IMR-90 (cell line): ENCODE data around the gene ACTN2. TPM values are rescaled to one million over a fixed set of nuclear protein-coding genes. Genes with fewer than 3 reads are reported as not detected.

ENCODE experiments used
- ATAC-seq: fragments of 200-7000 bp; cut with Tn5 transposase; 2 replicates; pipeline ENCODE4 v1.9.1; 2020; ENCODE audit warnings: low read depth, mild to moderate bottlenecking, moderate library complexity
- BruUV-seq: library from RNA; stranded (reverse); fragments of 400-500 nt; replicated peaks from 2 replicates; lab custom pipeline; 2021; lab: Mats Ljungman, UMichigan
- CTCF ChIA-PET: fragments of 300-600 bp; formaldehyde crosslinking; extraction: SDS; loops from one replicate; lab custom pipeline; 2021; ENCODE audit warnings: antibody characterized with exemption; lab: Yijun Ruan, JAX
- POLR2A ChIA-PET: fragments of 300-600 bp; sonication (Branson Sonifier 250); formaldehyde crosslinking; loops from one replicate; lab custom pipeline; 2022; ENCODE audit warnings: antibody characterized with exemption; ENCODE audit not compliant: unreplicated experiment; lab: Charles Lee
- DNase-seq: peaks from one replicate; pipeline ENCODE4 v3.0.0; 2013
- H2AFZ ChIP-seq: replicated peaks from 2 replicates; pipeline ENCODE3; 2013; ENCODE audit warnings: low read length, mild to moderate bottlenecking; ENCODE audit not compliant: poor library complexity
- H2AK5ac ChIP-seq: 2 replicates; pipeline ENCODE4 v1.6.1; 2013; ENCODE audit warnings: low read depth, low read length, inconsistent platforms
- H2AK9ac ChIP-seq: replicated peaks from 2 replicates; pipeline ENCODE3; 2013; ENCODE audit warnings: mild to moderate bottlenecking, low read depth, low read length, moderate library complexity; ENCODE audit not compliant: poor library complexity
- H2BK120ac ChIP-seq: 2 replicates; pipeline ENCODE4 v1.6.1; 2013; ENCODE audit warnings: low read depth, low read length, inconsistent platforms
- H2BK15ac ChIP-seq: 3 replicates; pipeline ENCODE4 v1.6.1; 2013; ENCODE audit warnings: low read depth, low read length, inconsistent platforms
- H2BK20ac ChIP-seq: 2 replicates; pipeline ENCODE4 v1.6.1; 2013; ENCODE audit warnings: low read depth, mild to moderate bottlenecking, inconsistent platforms, low read length, moderate library complexity
- H2BK5ac ChIP-seq: 2 replicates; pipeline ENCODE4 v1.6.1; 2013; ENCODE audit warnings: mild to moderate bottlenecking, low read depth, low read length, inconsistent platforms; ENCODE audit not compliant: poor library complexity, severe bottlenecking
- H3K14ac ChIP-seq: replicated peaks from 2 replicates; pipeline ENCODE4 v1.6.1; 2013; ENCODE audit warnings: low read depth, low read length, inconsistent platforms
- H3K18ac ChIP-seq: 2 replicates; pipeline ENCODE4 v1.6.1; 2013; ENCODE audit warnings: low read depth, low read length, control low read depth
- H3K23ac ChIP-seq: 2 replicates; pipeline ENCODE4 v1.6.1; 2013; ENCODE audit warnings: low read depth, low read length, inconsistent platforms
- H3K27ac ChIP-seq: 2 replicates; pipeline ENCODE4 v1.5.1; 2013; ENCODE audit warnings: mild to moderate bottlenecking, control low read depth, low read length; ENCODE audit not compliant: insufficient read depth
- H3K27me3 ChIP-seq: 2 replicates; pipeline ENCODE4 v1.6.1; 2013; ENCODE audit warnings: low read length; ENCODE audit not compliant: control insufficient read depth, insufficient read depth
- H3K36me3 ChIP-seq: 2 replicates; pipeline ENCODE4 v1.6.1; 2013; ENCODE audit warnings: low read length, mixed read lengths; ENCODE audit not compliant: control insufficient read depth, insufficient read depth
- H3K4ac ChIP-seq: 2 replicates; pipeline ENCODE4 v1.6.1; 2013; ENCODE audit warnings: low read depth, low read length, inconsistent platforms
- H3K4me1 ChIP-seq: 2 replicates; pipeline ENCODE4 v1.6.1; 2013; ENCODE audit warnings: low read length, mixed read lengths; ENCODE audit not compliant: control insufficient read depth, insufficient read depth
- H3K4me2 ChIP-seq: 2 replicates; pipeline ENCODE4 v1.6.1; 2013; ENCODE audit warnings: low read depth, mild to moderate bottlenecking, control low read depth, low read length, moderate library complexity
- H3K4me3 ChIP-seq: 2 replicates; pipeline ENCODE4 v1.5.1; 2013; ENCODE audit warnings: low read depth, mild to moderate bottlenecking, control low read depth, low read length, moderate library complexity; ENCODE audit not compliant: insufficient read depth
- H3K56ac ChIP-seq: 2 replicates; pipeline ENCODE4 v1.6.1; 2013; ENCODE audit warnings: low read length, inconsistent platforms; ENCODE audit not compliant: insufficient read depth; ENCODE audit errors: extremely low read depth
- H3K79me1 ChIP-seq, 2 experiments: 2 replicates each; pipeline ENCODE4 v1.6.1; 2013; ENCODE audit warnings: low read length in 2 of 2, inconsistent platforms in 1 of 2, low read depth in 1 of 2
- H3K9ac ChIP-seq: 2 replicates; pipeline ENCODE4 v1.6.1; 2013; ENCODE audit warnings: low read depth, low read length, control low read depth
- H3K9me1 ChIP-seq: 2 replicates; pipeline ENCODE4 v1.6.1; 2013; ENCODE audit warnings: low read length, inconsistent platforms; ENCODE audit not compliant: insufficient read depth
- H3K9me3 ChIP-seq: 2 replicates; pipeline ENCODE4 v1.6.1; 2013; ENCODE audit warnings: low read length; ENCODE audit not compliant: control insufficient read depth, insufficient read depth
- H4K20me1 ChIP-seq: 2 replicates; pipeline ENCODE4 v1.6.1; 2013; ENCODE audit warnings: low read length, inconsistent platforms; ENCODE audit not compliant: insufficient read depth
- H4K5ac ChIP-seq: 2 replicates; pipeline ENCODE4 v1.6.1; 2013; ENCODE audit warnings: mild to moderate bottlenecking, low read depth, low read length, control low read depth
- H4K8ac ChIP-seq, 2 experiments: 2 replicates each; pipeline ENCODE4 v1.6.1; 2013; ENCODE audit warnings: low read depth in 2 of 2, low read length in 2 of 2, control low read depth in 1 of 2, inconsistent platforms in 1 of 2
- H4K91ac ChIP-seq: 2 replicates; pipeline ENCODE4 v1.6.1; 2013; ENCODE audit warnings: low read depth, low read length, inconsistent platforms; ENCODE audit not compliant: insufficient read depth
- BHLHE40 ChIP-seq: fragments of 150-350 bp; IDR thresholded peaks from 2 replicates; pipeline ENCODE4 v1.6.1; 2016; ENCODE audit warnings: mild to moderate bottlenecking, low read depth, low read length
- CHD1 ChIP-seq: IDR thresholded peaks from 2 replicates; pipeline ENCODE4 v1.6.1; 2012; ENCODE audit warnings: low read depth, low read length, improper control_type of control experiment
- RAD21 ChIP-seq: IDR thresholded peaks from 2 replicates; pipeline ENCODE4 v1.6.1; 2012; ENCODE audit warnings: low read length, improper control_type of control experiment
- SMC3 ChIP-seq: fragments of 150-350 bp; IDR thresholded peaks from 2 replicates; pipeline ENCODE4 v1.6.1; 2016; ENCODE audit warnings: low read depth, mild to moderate bottlenecking, antibody characterized with exemption, low read length, moderate library complexity
- USF2 ChIP-seq: fragments of 150-350 bp; IDR thresholded peaks from 2 replicates; pipeline ENCODE4 v1.6.1; 2017; ENCODE audit warnings: mild to moderate bottlenecking, antibody characterized with exemption, low read length, low read depth
- WGBS, 2 experiments: methylation state at CpG; one replicate each; pipeline versions ENCODE4 v1.1.5 to v1.1.7; 2013; ENCODE audit warnings: missing lambda C conversion rate in 2 of 2; ENCODE audit not compliant: insufficient read length in 1 of 2; ENCODE audit errors: extremely low coverage in 2 of 2; 5-methylcytosine and 5-hydroxymethylcytosine counted together
- dilution Hi-C: fragments of 300-500 bp; cut with HindIII; formaldehyde crosslinking; loops from one replicate; pipeline ENCODE4 v1.14.3; 2018; ENCODE audit warnings: low sequenced_read_pairs; ENCODE audit not compliant: unreplicated experiment
- in situ Hi-C: fragments of 300-500 bp; cut with MboI; formaldehyde crosslinking; loops from 3 replicates; pipeline ENCODE4 v1.14.3; 2019; ENCODE audit warnings: low sequenced_read_pairs, inconsistent platforms, mixed read lengths
- intact Hi-C: fragments of 100-400 bp; cut with micrococcal nuclease; formaldehyde crosslinking; loops from 2 replicates; pipeline ENCODE4 v1.10.0; 2022
- polyA plus RNA-seq, 3 experiments: library from polyadenylated mRNA; depleted of rRNA; stranded (reverse); fragments of >200 nt; gene quantifications; 2 replicates each; pipeline ENCODE4 v1.2.3, GENCODE V29; 2012; ENCODE audit warnings: low replicate concordance in 1 of 3
- total RNA-seq: library from RNA; depleted of rRNA; stranded (reverse); fragments of >200 nt; gene quantifications from 2 replicates; pipeline ENCODE4 v1.2.3, GENCODE V29; 2012
- TF ChIP-seq, protein P1 (sequence below): fragments of 150-350 bp; IDR thresholded peaks from 2 replicates; pipeline ENCODE4 v1.6.1; 2016; ENCODE audit warnings: low read depth, mild to moderate bottlenecking, low read length, moderate library complexity, borderline replicate concordance

ACTN2 gene
- total and polyA plus RNA-seq, 2 of the 4 experiments (the other 2 are of a cell fraction) = under 0.01 TPM; not detected in 1

GRCh38 chr1:236705771-236706170, 19.5 kb downstream of the ACTN2 start:
- Histone ChIP-seq H2BK15ac (no peak overlapping the region), H3K9me1 (no peaks in the 10 kb centered on the region), H2AK9ac (no peak overlapping the region), H3K36me3 (no peaks in the 10 kb centered on the region), H2BK120ac (no peak overlapping the region), H3K4me2 (no peak overlapping the region), H4K91ac (no peak overlapping the region), H4K8ac (no peak overlapping the region), H3K4ac (no peak overlapping the region), H3K4me1 (no peaks in the 10 kb centered on the region), H3K14ac (no peak overlapping the region), H3K9me3 (no peaks in the 10 kb centered on the region), H2BK20ac (no peak overlapping the region), H4K5ac (no peak overlapping the region), H2AK5ac (no peak overlapping the region), H3K79me1 (no peaks in the 10 kb centered on the region), H3K23ac (no peak overlapping the region), H2BK5ac (no peak overlapping the region), H3K27ac (no peak overlapping the region), H4K20me1 (no peaks in the 10 kb centered on the region), H3K27me3 (no peaks in the 10 kb centered on the region), H3K18ac (no peak overlapping the region), H3K9ac (no peak overlapping the region), H3K56ac (no peak overlapping the region), H2AFZ (no peak overlapping the region), H3K4me3 (no peak overlapping the region)
- intact Hi-C loops = no loop called here
- no peak for ATAC-seq
- ChIA-PET POLR2A (no interaction called here), CTCF (no interaction called here)
- no peak for DNase-seq
- in situ Hi-C loops = no loop called here
- WGBS, 2 experiments = no CpG with 5 or more reads among the region's 1 CpG
- no TSS peak for BruUV-seq
- TF ChIP-seq USF2 (no peak), RAD21 (no peak), CHD1 (no peak), SMC3 (no peak), BHLHE40 (no peak)
- TF ChIP-seq, protein P1, sequence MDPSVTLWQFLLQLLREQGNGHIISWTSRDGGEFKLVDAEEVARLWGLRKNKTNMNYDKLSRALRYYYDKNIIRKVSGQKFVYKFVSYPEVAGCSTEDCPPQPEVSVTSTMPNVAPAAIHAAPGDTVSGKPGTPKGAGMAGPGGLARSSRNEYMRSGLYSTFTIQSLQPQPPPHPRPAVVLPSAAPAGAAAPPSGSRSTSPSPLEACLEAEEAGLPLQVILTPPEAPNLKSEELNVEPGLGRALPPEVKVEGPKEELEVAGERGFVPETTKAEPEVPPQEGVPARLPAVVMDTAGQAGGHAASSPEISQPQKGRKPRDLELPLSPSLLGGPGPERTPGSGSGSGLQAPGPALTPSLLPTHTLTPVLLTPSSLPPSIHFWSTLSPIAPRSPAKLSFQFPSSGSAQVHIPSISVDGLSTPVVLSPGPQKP = no peak
- dilution Hi-C loops = no loop called here
